HepG2 (cell line): ENCODE results near the gene MAP3K4. TPM values are rescaled to one million over a fixed set of nuclear protein-coding genes. Genes with fewer than 3 reads are reported as not detected.

Experiments
- ATF2 ChIP-seq: sonication (generic); formaldehyde crosslinking; IDR thresholded peaks from 2 replicates; pipeline ENCODE4 v1.4.0; 2020; ENCODE audit warnings: missing genetic modification reagents
- GLI4 ChIP-seq: sonication (generic); formaldehyde crosslinking; IDR thresholded peaks from 2 replicates; pipeline ENCODE4 v1.5.1; 2020; ENCODE audit warnings: missing genetic modification reagents, mild to moderate bottlenecking, moderate library complexity, borderline replicate concordance
- GZF1 ChIP-seq: sonication (generic); formaldehyde crosslinking; IDR thresholded peaks from 2 replicates; pipeline ENCODE4 v1.5.1; 2020; ENCODE audit warnings: mild to moderate bottlenecking, missing genetic modification reagents
- HES4 ChIP-seq: sonication (generic); formaldehyde crosslinking; IDR thresholded peaks from 2 replicates; pipeline ENCODE4 v1.9.0; 2021; ENCODE audit warnings: mild to moderate bottlenecking, missing genetic modification reagents, borderline replicate concordance
- HMGXB4 ChIP-seq, 2 experiments: sonication (generic) in 1 of 2; formaldehyde crosslinking in 1 of 2; IDR thresholded peaks; 2 replicates each; pipeline versions ENCODE4 v1.4.0 to v1.6.1; 2018 to 2020; ENCODE audit warnings: missing genetic modification reagents in 2 of 2, borderline replicate concordance in 1 of 2, low read depth in 1 of 2, mild to moderate bottlenecking in 1 of 2, missing biosample characterization in 1 of 2
- HNRNPUL1 ChIP-seq: fragments of 200-400 bp; formaldehyde crosslinking; IDR thresholded peaks from 2 replicates; pipeline ENCODE4 v1.6.1; 2017; ENCODE audit warnings: low read depth, mild to moderate bottlenecking, low read length, moderate library complexity
- IKZF4 ChIP-seq: sonication (generic); formaldehyde crosslinking; IDR thresholded peaks from 2 replicates; pipeline ENCODE4 v1.5.1; 2020; ENCODE audit warnings: borderline replicate concordance, mild to moderate bottlenecking, low read depth, missing genetic modification reagents; ENCODE audit errors: not compliant biosample characterization
- MZF1 ChIP-seq: sonication (generic); formaldehyde crosslinking; IDR thresholded peaks from 2 replicates; pipeline ENCODE4 v1.8.1; 2023; ENCODE audit warnings: mild to moderate bottlenecking, missing genetic modification reagents, borderline replicate concordance
- NFATC3 ChIP-seq: sonication (generic); formaldehyde crosslinking; IDR thresholded peaks from 2 replicates; pipeline ENCODE4 v1.5.1; 2020; ENCODE audit warnings: mild to moderate bottlenecking, missing genetic modification reagents
- POLR2G ChIP-seq: fragments of 200-400 bp; formaldehyde crosslinking; IDR thresholded peaks from 2 replicates; pipeline ENCODE4 v1.6.1; 2018; ENCODE audit warnings: mild to moderate bottlenecking, low read depth, low read length, moderate library complexity
- REPIN1 ChIP-seq: sonication (generic); formaldehyde crosslinking; IDR thresholded peaks from 2 replicates; pipeline ENCODE4 v1.8.0; 2022; ENCODE audit warnings: missing genetic modification reagents, low read depth, mild to moderate bottlenecking, borderline replicate concordance
- SETDB1 ChIP-seq: sonication (generic); formaldehyde crosslinking; IDR thresholded peaks from 2 replicates; pipeline ENCODE4 v1.5.1; 2020; ENCODE audit warnings: missing genetic modification reagents, mild to moderate bottlenecking, borderline replicate concordance
- SUZ12 ChIP-seq: fragments of 150-350 bp; IDR thresholded peaks from 2 replicates; pipeline ENCODE4 v1.6.1; 2014; ENCODE audit warnings: low read depth, low read length
- SYNCRIP ChIP-seq: fragments of 200-400 bp; formaldehyde crosslinking; IDR thresholded peaks from 2 replicates; pipeline ENCODE4 v1.6.1; 2018; ENCODE audit warnings: mild to moderate bottlenecking, low read depth, low read length; ENCODE audit not compliant: insufficient read depth
- ZKSCAN8 ChIP-seq: IDR thresholded peaks from 2 replicates; pipeline ENCODE4 v1.6.1; 2016; ENCODE audit warnings: borderline replicate concordance, missing genetic modification reagents, missing compliant biosample characterization
- ZNF256 ChIP-seq: sonication (generic); formaldehyde crosslinking; conservative IDR thresholded peaks from 2 replicates; pipeline ENCODE4 v1.4.0; 2020; ENCODE audit warnings: missing genetic modification reagents
- ZNF264 ChIP-seq: sonication (generic); formaldehyde crosslinking; IDR thresholded peaks from 2 replicates; pipeline ENCODE4 v1.4.0; 2020; ENCODE audit warnings: missing genetic modification reagents
- ZNF335 ChIP-seq: sonication (generic); formaldehyde crosslinking; IDR thresholded peaks from 2 replicates; pipeline ENCODE4 v1.4.0; 2020; ENCODE audit warnings: missing genetic modification reagents
- ZNF615 ChIP-seq: sonication (generic); formaldehyde crosslinking; IDR thresholded peaks from 2 replicates; pipeline ENCODE4 v1.5.0; 2020; ENCODE audit warnings: mild to moderate bottlenecking, missing genetic modification reagents, borderline replicate concordance
- ZNF781 ChIP-seq: sonication (generic); formaldehyde crosslinking; IDR thresholded peaks from 2 replicates; pipeline ENCODE4 v1.5.1; 2020; ENCODE audit warnings: borderline replicate concordance, mild to moderate bottlenecking, missing genetic modification reagents; ENCODE audit errors: not compliant biosample characterization
- ZNF839 ChIP-seq: sonication (generic); formaldehyde crosslinking; IDR thresholded peaks from 2 replicates; pipeline ENCODE4 v1.4.0; 2020; ENCODE audit warnings: missing genetic modification reagents, mild to moderate bottlenecking, borderline replicate concordance
- polyA plus RNA-seq, 8 experiments: library from polyadenylated mRNA; depleted of rRNA in 3 of 8; stranded (reverse) in 7 of 8; unstranded in 1 of 8; fragments of >200 nt; fragmentation: Illumina TruSeq in 4 of 8; extraction: Trizol in 4 of 8; gene quantifications; 2 replicates each; pipeline versions ENCODE4 v1.2.1 to v1.2.3, GENCODE V29; 2011 to 2016; ENCODE audit warnings: low read depth in 4 of 8, missing spikeins in 1 of 8, mixed read lengths in 1 of 8; ENCODE audit not compliant: insufficient read depth in 1 of 8
- total RNA-seq, 5 experiments: library from RNA; depleted of rRNA; stranded (reverse); fragments of >200 nt; fragmentation: Illumina TruSeq; extraction: Trizol; gene quantifications; 2 replicates each; pipeline ENCODE4 v1.2.3, GENCODE V29; 2016; ENCODE audit warnings: low read depth in 1 of 5
- TF ChIP-seq, protein P1 (sequence below): sonication (generic); formaldehyde crosslinking; IDR thresholded peaks from 2 replicates; pipeline ENCODE4 v1.5.0; 2020; ENCODE audit warnings: missing genetic modification reagents

Gene MAP3K4
- total and polyA plus RNA-seq, 2 of the 13 experiments (the other 11 are each of a cell fraction or from before 2014, with no cell fraction given): 12.9 to 33.6 TPM

GRCh38 chr6:160992061-160992979 lies 751 bp downstream of the MAP3K4 start (continued):
- TF ChIP-seq ATF2 (CRISPR knock-in tag): no peak; the same call in none of the 2 replicates
- no peak for TF ChIP-seq MZF1
- TF ChIP-seq, protein P1, sequence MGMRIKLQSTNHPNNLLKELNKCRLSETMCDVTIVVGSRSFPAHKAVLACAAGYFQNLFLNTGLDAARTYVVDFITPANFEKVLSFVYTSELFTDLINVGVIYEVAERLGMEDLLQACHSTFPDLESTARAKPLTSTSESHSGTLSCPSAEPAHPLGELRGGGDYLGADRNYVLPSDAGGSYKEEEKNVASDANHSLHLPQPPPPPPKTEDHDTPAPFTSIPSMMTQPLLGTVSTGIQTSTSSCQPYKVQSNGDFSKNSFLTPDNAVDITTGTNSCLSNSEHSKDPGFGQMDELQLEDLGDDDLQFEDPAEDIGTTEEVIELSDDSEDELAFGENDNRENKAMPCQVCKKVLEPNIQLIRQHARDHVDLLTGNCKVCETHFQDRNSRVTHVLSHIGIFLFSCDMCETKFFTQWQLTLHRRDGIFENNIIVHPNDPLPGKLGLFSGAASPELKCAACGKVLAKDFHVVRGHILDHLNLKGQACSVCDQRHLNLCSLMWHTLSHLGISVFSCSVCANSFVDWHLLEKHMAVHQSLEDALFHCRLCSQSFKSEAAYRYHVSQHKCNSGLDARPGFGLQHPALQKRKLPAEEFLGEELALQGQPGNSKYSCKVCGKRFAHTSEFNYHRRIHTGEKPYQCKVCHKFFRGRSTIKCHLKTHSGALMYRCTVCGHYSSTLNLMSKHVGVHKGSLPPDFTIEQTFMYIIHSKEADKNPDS (CRISPR knock-in tag): no peak
- TF ChIP-seq ZNF781 (CRISPR knock-in tag): no peak
- TF ChIP-seq ZNF615 (CRISPR knock-in tag): no peak
- TF ChIP-seq POLR2G: no peak
- TF ChIP-seq GZF1 (CRISPR knock-in tag): no peak
- TF ChIP-seq SYNCRIP: no peak
- TF ChIP-seq NFATC3: no peak
- peak; percentile 98; the same call in 1 of the 2 replicates for TF ChIP-seq GLI4
- TF ChIP-seq SETDB1 (CRISPR knock-in tag): no peak
- TF ChIP-seq HES4: no peak
- TF ChIP-seq ZNF264: peak; percentile 34; the same call in 1 of the 2 replicates
- TF ChIP-seq ZNF256 (CRISPR knock-in tag): no peak
- 0 out of 2 replicates have a peak, but pooled peaks have one; percentile 38 for TF ChIP-seq ZNF839 (CRISPR knock-in tag)
- no peak for TF ChIP-seq SUZ12
- no peak; the same call in 1 of the 2 replicates for TF ChIP-seq ZKSCAN8 (CRISPR knock-in tag)
- TF ChIP-seq ZNF335 (CRISPR knock-in tag): peak; percentile 58; the same call in 1 of the 2 replicates
- no peak for TF ChIP-seq HNRNPUL1
- no peak for TF ChIP-seq IKZF4 (CRISPR knock-in tag)
- TF ChIP-seq REPIN1 (CRISPR knock-in tag): no peak; the same call in 1 of the 2 replicates
- peak in 1 of 2 experiments; percentile 82; a peak in 3 of 4 replicates for TF ChIP-seq HMGXB4 (CRISPR knock-in tag; IDR thresholded peaks at IDR 0.05; ENCODE audit: borderline replicate concordance in 1 of 2, low read depth in 1 of 2)
